ENCODE data around the gene UNG.

GRCh38 chr12:109052097-109052413, 45.3 kb upstream of the UNG start:
- no peak for TF ChIP-seq CTCF (IDR thresholded peaks at IDR 0.05; ENCODE audit: borderline replicate concordance, extremely low read depth, low read length, poor library complexity, severe bottlenecking)
- no peak for TF ChIP-seq EZH2 (IDR thresholded peaks at IDR 0.05; ENCODE audit: borderline replicate concordance, low read depth, low read length, severe bottlenecking)

Measured in DND-41 (cell line).